Hematopoietic multipotent progenitor cell treated with erythropoietin and hydrocortisone succinate and interleukin-3 and kit ligand, for 17 days (in vitro differentiated cells): ENCODE results near the gene MSLN.

Experiments
- DNase-seq: peaks from one replicate; pipeline ENCODE4 v3.0.0-alpha.2; 2015; ENCODE audit warnings: low spot score

The MSLN gene

GRCh38 chr16:807347-808084 lies 47.0 kb downstream of the MSLN start:
- DNase-seq = peak; percentile 87

- DNase-seq = no peak
Observed at GRCh38 chr16:808085-808386, 47.5 kb downstream of the MSLN start.

DNA sequence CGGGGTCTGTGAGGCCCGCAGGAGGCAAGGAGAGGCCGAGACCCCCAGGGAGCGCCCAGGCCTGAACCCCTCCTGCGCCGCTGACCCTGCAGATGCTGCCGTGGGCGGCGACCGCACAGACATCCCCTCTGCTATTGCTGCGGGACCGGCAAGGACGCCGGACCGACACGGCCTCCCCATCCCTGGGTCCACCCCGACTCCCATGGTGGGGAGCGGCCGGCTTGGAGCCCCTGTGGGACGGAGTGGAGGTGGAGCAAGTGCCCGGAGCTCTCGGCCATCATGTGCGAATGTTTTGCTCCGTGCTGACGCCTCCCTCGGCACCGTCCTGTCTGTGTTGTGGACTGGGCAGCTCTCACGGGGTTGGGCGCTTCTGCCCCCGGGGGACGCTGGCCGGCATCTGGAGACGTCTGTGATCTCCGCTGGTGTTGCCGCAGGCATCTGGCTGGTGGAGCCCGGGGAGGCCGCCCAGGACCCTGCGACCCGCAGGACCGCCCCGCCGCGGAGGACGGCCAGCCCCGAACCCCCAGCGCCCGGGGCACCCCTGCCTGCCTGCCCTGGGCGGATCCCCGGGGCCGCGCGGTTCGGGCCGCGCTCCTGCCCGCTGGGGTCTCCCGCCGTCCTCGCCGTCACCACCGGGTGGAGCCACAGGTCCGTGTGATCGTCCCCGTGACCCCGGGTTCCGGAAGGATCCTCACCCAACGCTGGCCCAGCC lies 52.8 kb downstream of the MSLN start:
- no peak for DNase-seq

GRCh38 chr16:813916-814412 lies 53.4 kb downstream of the MSLN start:
- no peak for DNase-seq

GRCh38 chr16:814974-815373 lies 54.4 kb downstream of the MSLN start:
- DNase-seq = no peak

GRCh38 chr16:815861-816260 lies 55.3 kb downstream of the MSLN start:
- no peak for DNase-seq

DNA sequence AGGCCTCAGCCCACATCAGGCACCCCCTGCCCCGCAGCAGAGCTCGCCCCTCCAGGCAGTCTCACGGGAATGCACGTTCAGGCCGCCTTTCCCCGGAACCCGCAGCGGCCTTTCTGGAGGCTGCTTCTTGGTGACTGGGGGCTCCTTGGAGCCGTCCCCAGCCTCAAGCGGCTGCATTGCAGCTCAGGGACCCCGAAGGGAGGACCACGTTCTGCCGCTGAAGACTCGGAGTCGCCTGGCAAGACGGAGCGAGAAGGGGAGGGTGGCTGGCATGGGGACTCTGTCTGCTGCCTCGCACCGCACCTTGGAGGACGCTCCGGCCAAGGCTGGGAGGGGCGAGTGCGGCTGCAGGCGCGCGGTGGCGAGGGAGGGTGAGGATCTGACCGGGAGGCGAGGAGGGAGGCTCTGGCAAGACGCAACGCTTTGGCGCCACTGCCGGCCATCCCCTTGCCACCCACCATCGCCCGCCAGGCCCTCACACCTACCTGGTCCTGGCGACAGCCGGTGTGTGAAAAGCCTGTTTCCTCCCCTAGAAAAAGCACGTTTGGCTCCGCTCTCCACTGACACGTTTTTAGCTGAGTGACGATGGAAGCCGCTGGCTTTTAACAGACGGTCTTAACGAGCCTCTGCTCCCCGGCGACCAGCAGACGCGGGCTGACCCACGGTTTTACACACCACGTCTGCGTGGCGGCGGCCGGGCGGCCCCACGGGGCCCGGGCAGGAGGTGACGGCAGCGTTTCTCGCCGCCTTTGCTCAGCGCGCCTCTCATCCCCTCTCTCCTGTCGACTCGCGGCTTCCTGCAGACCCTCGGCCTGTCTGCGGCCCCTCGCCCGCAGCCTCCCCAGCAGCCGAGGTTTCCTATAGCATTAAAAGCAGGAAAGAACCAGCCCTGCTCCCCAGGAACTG lies 56.7 kb downstream of the MSLN start:
- no peak for DNase-seq

GRCh38 chr16:818132-818531 lies 57.6 kb downstream of the MSLN start:
- no peak for DNase-seq
